ENCODE results near the gene ATMIN.
A peak's percentile ranks its signal among the peaks of the same experiment; 100 is the strongest.

Gene ATMIN

GRCh38 chr16:81035398-81035974, at the start of gene ATMIN:
Gene ATMIN, plus strand, starts transcription at chr16:81035842. Its CDS starts 29 bp downstream, at chr16:81035871.
- DNase-seq (ENCODE audit: low read depth): peak; percentile 82

GRCh38 chr16:80986557-80986956, 49.1 kb upstream of the ATMIN start:
- DNase-seq (ENCODE audit: low read depth): no peak

- DNase-seq (ENCODE audit: low read depth): no peak
Measured at GRCh38 chr16:80988756-80989155, 46.9 kb upstream of the ATMIN start.

GRCh38 chr16:80989801-80990200, 45.8 kb upstream of the ATMIN start:
- DNase-seq (ENCODE audit: low read depth): no peak

GRCh38 chr16:80990577-80990976, 45.1 kb upstream of the ATMIN start:
- no peak for DNase-seq (ENCODE audit: low read depth)

GRCh38 chr16:80990978-80991377, 44.7 kb upstream of the ATMIN start:
- DNase-seq (ENCODE audit: low read depth): no peak

- no peak for DNase-seq (ENCODE audit: low read depth)
Measured at GRCh38 chr16:80991792-80992430, 43.7 kb upstream of the ATMIN start.

- DNase-seq (ENCODE audit: low read depth): no peak
Measured at GRCh38 chr16:80992676-80993293, 42.9 kb upstream of the ATMIN start.

- no peak for DNase-seq (ENCODE audit: low read depth)
Measured at GRCh38 chr16:80993307-80993706, 42.3 kb upstream of the ATMIN start.

- no peak for DNase-seq (ENCODE audit: low read depth)
Measured at GRCh38 chr16:80993834-80994233, 41.8 kb upstream of the ATMIN start.

GRCh38 chr16:80994451-80994850, 41.2 kb upstream of the ATMIN start:
- no peak for DNase-seq (ENCODE audit: low read depth)

GRCh38 chr16:80996688-80997138, 38.9 kb upstream of the ATMIN start:
- no peak for DNase-seq (ENCODE audit: low read depth)

GRCh38 chr16:80997139-80997798, 38.4 kb upstream of the ATMIN start:
- no peak for DNase-seq (ENCODE audit: low read depth)

GRCh38 chr16:80997964-80998620, 37.5 kb upstream of the ATMIN start:
- no peak for DNase-seq (ENCODE audit: low read depth)

GRCh38 chr16:81000873-81001272, 34.8 kb upstream of the ATMIN start:
- DNase-seq (ENCODE audit: low read depth): no peak

- DNase-seq (ENCODE audit: low read depth): no peak
Measured at GRCh38 chr16:81001330-81001729, 34.3 kb upstream of the ATMIN start.

- no peak for DNase-seq (ENCODE audit: low read depth)
Measured at GRCh38 chr16:81003064-81003463, 32.6 kb upstream of the ATMIN start.

- DNase-seq (ENCODE audit: low read depth): no peak
Measured at GRCh38 chr16:81003610-81004460, 31.8 kb upstream of the ATMIN start.

GRCh38 chr16:81004646-81005353, 30.8 kb upstream of the ATMIN start:
- no peak for DNase-seq (ENCODE audit: low read depth)

- DNase-seq (ENCODE audit: low read depth): no peak
Measured at GRCh38 chr16:81005610-81006161, 30.0 kb upstream of the ATMIN start.

Data from stimulated activated CD8-positive, alpha-beta memory T cell treated with anti-CD3 and anti-CD28 coated beads, Interleukin-4, amount 100 ng/mL, for 24 hours (primary cell).